HepG2 (cell line): ENCODE data around the gene KCNMA1. TPM values are rescaled to one million over a fixed set of nuclear protein-coding genes. Genes with fewer than 3 reads are reported as not detected.

ENCODE experiments used
- ATAC-seq: fragments of 200-7000 bp; cut with Tn5 transposase; 3 replicates; pipeline ENCODE4 v1.9.1; 2020; ENCODE audit warnings: mild to moderate bottlenecking, moderate library complexity
- BruUV-seq: library from RNA; stranded (reverse); fragments of 400-500 nt; replicated peaks from 2 replicates; lab custom pipeline; 2021; lab: Mats Ljungman, UMichigan
- CTCF ChIA-PET: fragments of 300-600 bp; formaldehyde crosslinking; extraction: SDS; loops from one replicate; lab custom pipeline; 2021; ENCODE audit warnings: low total read pairs, inconsistent platforms, low intra/inter-chr PET ratio; lab: Yijun Ruan, JAX
- POLR2A ChIA-PET: fragments of 350-600 bp; sonication (Branson Sonifier 250); formaldehyde crosslinking; loops from one replicate; lab custom pipeline; 2020; ENCODE audit warnings: antibody characterized with exemption, inconsistent platforms; lab: Yijun Ruan, JAX
- DNase-seq: peaks from one replicate; pipeline ENCODE4 v3.0.0-alpha.2; 2015; ENCODE audit warnings: low spot score
- FAIRE-seq: peaks from 3 replicates; lab custom pipeline; 2011; peaks lifted over from hg19 to GRCh38; lab: Jason Lieb, UNC
- H2AFZ ChIP-seq: one replicate; pipeline ENCODE4 v1.6.1; 2011; ENCODE audit warnings: low read length, inconsistent platforms
- H3K27ac ChIP-seq: fragments of 300-600 bp; 3 replicates; pipeline ENCODE4 v1.8.0; 2011; ENCODE audit warnings: mixed run types, mild to moderate bottlenecking, mixed read lengths, low read length, inconsistent platforms; ENCODE audit not compliant: insufficient read depth; ENCODE audit errors: extremely low read length
- H3K27me3 ChIP-seq, 2 experiments: fragments of 200-600 bp in 1 of 2; 2 replicates in 1 of 2; 3 replicates in 1 of 2; pipeline versions ENCODE4 v1.6.0 to v1.8.0; 2011; ENCODE audit warnings: low read length in 2 of 2, mild to moderate bottlenecking in 2 of 2, moderate library complexity in 2 of 2, inconsistent platforms in 1 of 2; ENCODE audit not compliant: insufficient read depth in 2 of 2, control insufficient read depth in 1 of 2
- H3K36me3 ChIP-seq, 2 experiments: fragments of 200-600 bp in 1 of 2; replicated peaks in 1 of 2; 2 replicates in 1 of 2; 3 replicates in 1 of 2; pipeline versions ENCODE4 v1.5.1 to v1.8.0; 2011; ENCODE audit warnings: low read length in 2 of 2, inconsistent platforms in 1 of 2; ENCODE audit not compliant: insufficient read depth in 2 of 2, control insufficient read depth in 1 of 2
- H3K4me1 ChIP-seq: 2 replicates; pipeline ENCODE4 v1.5.1; 2012; ENCODE audit warnings: low read length, inconsistent platforms; ENCODE audit not compliant: insufficient read depth
- H3K4me2 ChIP-seq: 2 replicates; pipeline ENCODE4 v1.6.0; 2011; ENCODE audit warnings: low read depth, low read length, inconsistent platforms
- H3K4me3 ChIP-seq, 3 experiments: fragments of 200-600 bp in 1 of 3; sonication (generic), shearing (Covaris generic) in 1 of 3; replicated peaks in 1 of 3; 2 replicates each; pipeline ENCODE4 v1.5.1; 2011 to 2016; ENCODE audit warnings: low read length in 3 of 3, inconsistent platforms in 2 of 3, low read depth in 2 of 3, mild to moderate bottlenecking in 2 of 3, control low read depth in 1 of 3, mixed read lengths in 1 of 3; ENCODE audit not compliant: insufficient read depth in 1 of 3
- H3K79me2 ChIP-seq: one replicate; pipeline ENCODE4 v1.6.1; 2011; ENCODE audit warnings: low read length, inconsistent platforms; ENCODE audit not compliant: insufficient read depth
- H3K9ac ChIP-seq: 2 replicates; pipeline ENCODE4 v1.6.0; 2011; ENCODE audit warnings: mild to moderate bottlenecking, low read depth, low read length, inconsistent platforms; ENCODE audit not compliant: insufficient read depth
- H3K9me3 ChIP-seq: 2 replicates; pipeline ENCODE4 v1.5.1; 2012; ENCODE audit warnings: mild to moderate bottlenecking, low read length
- H4K20me1 ChIP-seq: 2 replicates; pipeline ENCODE4 v1.6.0; 2011; ENCODE audit warnings: inconsistent platforms, mild to moderate bottlenecking, low read length, moderate library complexity; ENCODE audit not compliant: insufficient read depth
- CCAR2 ChIP-seq: fragments of 200-400 bp; formaldehyde crosslinking; optimal IDR thresholded peaks from 2 replicates; pipeline ENCODE3; 2018; ENCODE audit warnings: low read depth, mild to moderate bottlenecking, low read length, moderate library complexity
- CCDC6 ChIP-seq: sonication (generic); formaldehyde crosslinking; IDR thresholded peaks from 2 replicates; pipeline ENCODE4 v1.8.1; 2022; ENCODE audit warnings: mild to moderate bottlenecking, missing genetic modification reagents, moderate library complexity
- HOXA9 ChIP-seq: sonication (generic); formaldehyde crosslinking; IDR thresholded peaks from 2 replicates; pipeline ENCODE4 v1.8.1; 2022; ENCODE audit warnings: missing genetic modification reagents, mild to moderate bottlenecking, moderate library complexity, borderline replicate concordance
- REST ChIP-seq, 2 experiments: IDR thresholded peaks; 2 replicates each; pipeline ENCODE4 v1.6.1; 2011 to 2012; ENCODE audit warnings: low read length in 2 of 2, borderline replicate concordance in 1 of 2, low read depth in 1 of 2, mild to moderate bottlenecking in 1 of 2, moderate library complexity in 1 of 2
- TCF7L2 ChIP-seq: IDR thresholded peaks from 2 replicates; pipeline ENCODE4 v1.6.1; 2011; ENCODE audit warnings: mild to moderate bottlenecking, low read depth, low read length, moderate library complexity
- ZNF235 ChIP-seq: sonication (generic); formaldehyde crosslinking; IDR thresholded peaks from 2 replicates; pipeline ENCODE4 v1.8.1; 2023; ENCODE audit warnings: mild to moderate bottlenecking, missing genetic modification reagents, borderline replicate concordance
- ZNF256 ChIP-seq: sonication (generic); formaldehyde crosslinking; conservative IDR thresholded peaks from 2 replicates; pipeline ENCODE4 v1.4.0; 2020; ENCODE audit warnings: missing genetic modification reagents
- ZNF562 ChIP-seq: sonication (generic); formaldehyde crosslinking; IDR thresholded peaks from 2 replicates; pipeline ENCODE4 v1.8.0; 2022; ENCODE audit warnings: missing genetic modification reagents, borderline replicate concordance
- ZNF790 ChIP-seq: sonication (generic); formaldehyde crosslinking; IDR thresholded peaks from 2 replicates; pipeline ENCODE4 v1.8.0; 2022; ENCODE audit warnings: missing genetic modification reagents, mild to moderate bottlenecking, borderline replicate concordance
- WGBS: methylation state at CpG from one replicate; pipeline ENCODE4 v1.1.6; 2017; ENCODE audit warnings: low lambda C conversion rate; 5-methylcytosine and 5-hydroxymethylcytosine counted together
- in situ Hi-C: cut with HindIII; loops from 2 replicates; pipeline ENCODE4 v1.10.0; 2017; ENCODE audit warnings: low pct_unique_long_range_greater_than_20kb; ENCODE audit not compliant: extremely low pct_ligation_motif_present
- intact Hi-C: fragments of 100-400 bp; cut with micrococcal nuclease; formaldehyde crosslinking; loops from one replicate; pipeline ENCODE4 v1.10.0; 2022; ENCODE audit not compliant: unreplicated experiment
- polyA plus RNA-seq, 8 experiments: library from polyadenylated mRNA; depleted of rRNA in 3 of 8; stranded (reverse) in 7 of 8; unstranded in 1 of 8; fragments of >200 nt; fragmentation: Illumina TruSeq in 4 of 8; extraction: Trizol in 4 of 8; gene quantifications; 2 replicates each; pipeline versions ENCODE4 v1.2.1 to v1.2.3, GENCODE V29; 2011 to 2016; ENCODE audit warnings: low read depth in 4 of 8, missing spikeins in 1 of 8, mixed read lengths in 1 of 8; ENCODE audit not compliant: insufficient read depth in 1 of 8
- total RNA-seq, 5 experiments: library from RNA; depleted of rRNA; stranded (reverse); fragments of >200 nt; fragmentation: Illumina TruSeq; extraction: Trizol; gene quantifications; 2 replicates each; pipeline ENCODE4 v1.2.3, GENCODE V29; 2016; ENCODE audit warnings: low read depth in 1 of 5
- TF ChIP-seq, protein P1 (sequence below): sonication (generic); formaldehyde crosslinking; IDR thresholded peaks from 2 replicates; pipeline ENCODE4 v1.5.0; 2020; ENCODE audit warnings: mild to moderate bottlenecking, missing genetic modification reagents

The KCNMA1 gene
- total and polyA plus RNA-seq, 2 of the 13 experiments (the other 11 are each of a cell fraction or from before 2014, with no cell fraction given), result 0.02 TPM; not detected in 1

- in situ Hi-C loops (no loop called here), intact Hi-C loops (no loop called here)
- FAIRE-seq (no peak), DNase-seq (no peak), ATAC-seq (no peak)
- ChIA-PET CTCF (no interaction called here), POLR2A (no interaction called here)
- Histone ChIP-seq H3K4me2 (no peak overlapping the region), H3K27ac (no peak overlapping the region), H3K79me2 (no peaks in the 10 kb centered on the region), H3K36me3 (no peaks in the 10 kb centered on the region), H3K9ac (no peak overlapping the region), H4K20me1 (no peaks in the 10 kb centered on the region), H3K9me3 (no peaks in the 10 kb centered on the region), H3K4me1 (no peaks in the 10 kb centered on the region), H3K4me3 (no peak overlapping the region), H3K27me3 (no peaks in the 10 kb centered on the region; a peak in 1 of 5 replicates), H2AFZ (no peak overlapping the region)
- 51% methylated on average over 7 of the region's 7 CpGs for WGBS
- no TSS peak for BruUV-seq
- TF ChIP-seq ZNF256 (CRISPR knock-in tag), result no peak
- no peak for TF ChIP-seq ZNF790 (CRISPR knock-in tag)
- TF ChIP-seq CCAR2, result no peak
- no peak for TF ChIP-seq CCDC6 (CRISPR knock-in tag)
- TF ChIP-seq, protein P1, sequence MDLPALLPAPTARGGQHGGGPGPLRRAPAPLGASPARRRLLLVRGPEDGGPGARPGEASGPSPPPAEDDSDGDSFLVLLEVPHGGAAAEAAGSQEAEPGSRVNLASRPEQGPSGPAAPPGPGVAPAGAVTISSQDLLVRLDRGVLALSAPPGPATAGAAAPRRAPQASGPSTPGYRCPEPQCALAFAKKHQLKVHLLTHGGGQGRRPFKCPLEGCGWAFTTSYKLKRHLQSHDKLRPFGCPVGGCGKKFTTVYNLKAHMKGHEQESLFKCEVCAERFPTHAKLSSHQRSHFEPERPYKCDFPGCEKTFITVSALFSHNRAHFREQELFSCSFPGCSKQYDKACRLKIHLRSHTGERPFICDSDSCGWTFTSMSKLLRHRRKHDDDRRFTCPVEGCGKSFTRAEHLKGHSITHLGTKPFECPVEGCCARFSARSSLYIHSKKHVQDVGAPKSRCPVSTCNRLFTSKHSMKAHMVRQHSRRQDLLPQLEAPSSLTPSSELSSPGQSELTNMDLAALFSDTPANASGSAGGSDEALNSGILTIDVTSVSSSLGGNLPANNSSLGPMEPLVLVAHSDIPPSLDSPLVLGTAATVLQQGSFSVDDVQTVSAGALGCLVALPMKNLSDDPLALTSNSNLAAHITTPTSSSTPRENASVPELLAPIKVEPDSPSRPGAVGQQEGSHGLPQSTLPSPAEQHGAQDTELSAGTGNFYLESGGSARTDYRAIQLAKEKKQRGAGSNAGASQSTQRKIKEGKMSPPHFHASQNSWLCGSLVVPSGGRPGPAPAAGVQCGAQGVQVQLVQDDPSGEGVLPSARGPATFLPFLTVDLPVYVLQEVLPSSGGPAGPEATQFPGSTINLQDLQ, result no peak
- TF ChIP-seq ZNF562 (CRISPR knock-in tag), result no peak
- TF ChIP-seq TCF7L2, result no peak
- no peak for TF ChIP-seq ZNF235
- TF ChIP-seq REST (IDR thresholded peaks at IDR 0.05; ENCODE audit: borderline replicate concordance in 1 of 2, low read depth in 1 of 2, low read length in 2 of 2), result no peak
- TF ChIP-seq HOXA9 (CRISPR knock-in tag), result no peak
These were observed 556.1 kb downstream of the KCNMA1 start for GRCh38 chr10:77081481-77081891.
